ENCODE results near the gene NUP58.

NUP58 gene

DNA sequence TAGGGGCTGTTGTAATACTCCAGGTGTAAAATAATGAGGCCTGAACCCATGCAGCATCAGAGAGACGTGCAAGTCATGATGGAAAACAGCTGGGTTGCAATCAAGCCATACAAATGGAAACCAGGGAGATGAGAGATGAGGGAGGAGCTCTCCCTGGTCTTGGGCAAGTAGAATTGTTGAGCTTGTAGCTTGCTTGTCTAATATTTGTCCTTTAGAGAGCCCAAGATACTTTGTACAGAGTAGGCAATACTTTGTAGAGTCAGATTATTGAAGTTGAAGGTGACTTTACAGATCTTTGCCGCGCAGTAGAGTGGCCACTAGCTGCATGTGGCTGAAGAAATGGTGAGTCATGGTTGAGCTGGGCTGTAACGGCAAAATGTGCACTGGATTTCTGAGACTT, 78.7 kb downstream of the NUP58 start:
- H3F3A ChIP-seq (ENCODE audit: control insufficient read depth, insufficient read depth): no peaks in the 10 kb centered on the region
- H3K4me1 ChIP-seq (ENCODE audit: control insufficient read depth, low read length): no peaks in the 10 kb centered on the region
- no peak overlapping the region for H3K4me2 ChIP-seq (ENCODE audit: low read length)
- H3K79me2 ChIP-seq (ENCODE audit: control insufficient read depth, low read length): no peaks in the 10 kb centered on the region
- H4K20me1 ChIP-seq (ENCODE audit: control insufficient read depth, insufficient read depth, low read depth, low read length): no peaks in the 10 kb centered on the region
- no peaks in the 10 kb centered on the region for H3K9me2 ChIP-seq (replicated peaks; ENCODE audit: control insufficient read depth, low read length)
- H3K9me3 ChIP-seq (ENCODE audit: control insufficient read depth, insufficient read depth, low read length): no peaks in the 10 kb centered on the region
- no peak for TF ChIP-seq EZH2phosphoT487 (IDR thresholded peaks at IDR 0.05; ENCODE audit: borderline replicate concordance, low read length)
- TF ChIP-seq, protein P1, sequence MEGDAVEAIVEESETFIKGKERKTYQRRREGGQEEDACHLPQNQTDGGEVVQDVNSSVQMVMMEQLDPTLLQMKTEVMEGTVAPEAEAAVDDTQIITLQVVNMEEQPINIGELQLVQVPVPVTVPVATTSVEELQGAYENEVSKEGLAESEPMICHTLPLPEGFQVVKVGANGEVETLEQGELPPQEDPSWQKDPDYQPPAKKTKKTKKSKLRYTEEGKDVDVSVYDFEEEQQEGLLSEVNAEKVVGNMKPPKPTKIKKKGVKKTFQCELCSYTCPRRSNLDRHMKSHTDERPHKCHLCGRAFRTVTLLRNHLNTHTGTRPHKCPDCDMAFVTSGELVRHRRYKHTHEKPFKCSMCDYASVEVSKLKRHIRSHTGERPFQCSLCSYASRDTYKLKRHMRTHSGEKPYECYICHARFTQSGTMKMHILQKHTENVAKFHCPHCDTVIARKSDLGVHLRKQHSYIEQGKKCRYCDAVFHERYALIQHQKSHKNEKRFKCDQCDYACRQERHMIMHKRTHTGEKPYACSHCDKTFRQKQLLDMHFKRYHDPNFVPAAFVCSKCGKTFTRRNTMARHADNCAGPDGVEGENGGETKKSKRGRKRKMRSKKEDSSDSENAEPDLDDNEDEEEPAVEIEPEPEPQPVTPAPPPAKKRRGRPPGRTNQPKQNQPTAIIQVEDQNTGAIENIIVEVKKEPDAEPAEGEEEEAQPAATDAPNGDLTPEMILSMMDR (IDR thresholded peaks at IDR 0.05; ENCODE audit: low read depth, low read length, poor library complexity, severe bottlenecking): no peak
- no peak overlapping the region for H3K4me3 ChIP-seq (ENCODE audit: low read length)
- H3K27me3 ChIP-seq (ENCODE audit: control insufficient read depth, low read length): peaks cover 8% of the 10 kb centered on the region
- no peaks in the 10 kb centered on the region for H3K36me3 ChIP-seq (ENCODE audit: control insufficient read depth, low read length)
- no peak overlapping the region for H3K27ac ChIP-seq (ENCODE audit: low read depth, low read length)

DNA sequence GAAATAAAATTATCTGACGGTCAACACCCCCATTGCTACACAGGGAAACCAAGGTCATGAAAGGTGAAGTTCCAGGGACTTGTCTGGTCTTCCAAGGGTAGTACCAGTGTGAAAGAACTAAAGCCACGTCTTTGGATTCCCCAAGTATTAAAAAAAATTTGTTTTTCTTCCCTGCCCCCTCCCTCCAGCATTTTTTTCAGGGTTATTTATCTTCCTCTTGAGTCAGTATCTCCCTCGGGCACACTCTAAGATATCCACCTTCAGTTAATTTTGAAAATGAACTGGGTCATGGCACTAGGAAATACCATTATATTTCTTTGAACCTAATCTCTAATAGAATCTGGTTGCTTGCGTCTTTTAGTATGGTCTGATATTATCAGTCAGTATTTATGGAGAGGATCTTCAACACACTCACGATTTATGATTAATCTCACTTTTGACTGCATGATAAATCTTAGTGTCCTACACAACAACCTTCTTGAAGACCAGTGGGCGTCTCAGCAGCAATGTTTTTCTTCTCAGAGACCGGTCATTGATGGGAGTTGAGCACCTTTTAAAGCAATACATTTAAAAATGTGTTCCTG, 79.4 kb downstream of the NUP58 start:
- Histone ChIP-seq H3K27ac (ENCODE audit: low read depth, low read length) (no peak overlapping the region), H3K4me1 (ENCODE audit: control insufficient read depth, low read length) (no peaks in the 10 kb centered on the region), H3K4me3 (ENCODE audit: low read length) (no peak overlapping the region), H3K9me3 (ENCODE audit: control insufficient read depth, insufficient read depth, low read length) (no peaks in the 10 kb centered on the region), H3K27me3 (ENCODE audit: control insufficient read depth, low read length) (peaks cover 6% of the 10 kb centered on the region), H3K9me2 (replicated peaks; ENCODE audit: control insufficient read depth, low read length) (no peaks in the 10 kb centered on the region), H4K20me1 (ENCODE audit: control insufficient read depth, insufficient read depth, low read depth, low read length) (no peaks in the 10 kb centered on the region), H3K4me2 (ENCODE audit: low read length) (no peak overlapping the region), H3K79me2 (ENCODE audit: control insufficient read depth, low read length) (no peaks in the 10 kb centered on the region), H3K36me3 (ENCODE audit: control insufficient read depth, low read length) (no peaks in the 10 kb centered on the region), H3F3A (ENCODE audit: control insufficient read depth, insufficient read depth) (no peaks in the 10 kb centered on the region)
- TF ChIP-seq, protein P1 (IDR thresholded peaks at IDR 0.05; ENCODE audit: low read depth, low read length, poor library complexity, severe bottlenecking): no peak
- TF ChIP-seq EZH2phosphoT487 (IDR thresholded peaks at IDR 0.05; ENCODE audit: borderline replicate concordance, low read length): no peak

- Histone ChIP-seq H4K20me1 (ENCODE audit: control insufficient read depth, insufficient read depth, low read depth, low read length) (no peaks in the 10 kb centered on the region), H3K4me1 (ENCODE audit: control insufficient read depth, low read length) (no peaks in the 10 kb centered on the region), H3K9me3 (ENCODE audit: control insufficient read depth, insufficient read depth, low read length) (no peaks in the 10 kb centered on the region), H3K27me3 (ENCODE audit: control insufficient read depth, low read length) (peaks cover 6% of the 10 kb centered on the region), H3K27ac (ENCODE audit: low read depth, low read length) (no peak overlapping the region), H3K79me2 (ENCODE audit: control insufficient read depth, low read length) (no peaks in the 10 kb centered on the region), H3K4me2 (ENCODE audit: low read length) (no peak overlapping the region), H3K9me2 (replicated peaks; ENCODE audit: control insufficient read depth, low read length) (no peaks in the 10 kb centered on the region), H3F3A (ENCODE audit: control insufficient read depth, insufficient read depth) (no peaks in the 10 kb centered on the region), H3K36me3 (ENCODE audit: control insufficient read depth, low read length) (no peaks in the 10 kb centered on the region), H3K4me3 (ENCODE audit: low read length) (no peak overlapping the region)
- TF ChIP-seq, protein P1 (IDR thresholded peaks at IDR 0.05; ENCODE audit: low read depth, low read length, poor library complexity, severe bottlenecking): no peak
- TF ChIP-seq EZH2phosphoT487 (IDR thresholded peaks at IDR 0.05; ENCODE audit: borderline replicate concordance, low read length): no peak
Observed at GRCh38 chr13:25384758-25385410, 83.5 kb downstream of the NUP58 start.

Data from DOHH2 (cell line).